Fibroblast of villous mesenchyme (primary cell): ENCODE results near the gene FOXK2. TPM values are rescaled to one million over a fixed set of nuclear protein-coding genes. Genes with fewer than 3 reads are reported as not detected.
"Not testable (repeated sequence)": the region's sequence is repeated elsewhere in the genome, so short reads cannot be mapped to it uniquely, and the experiment has no call there.

ENCODE experiments used
- DNase-seq: peaks from one replicate; pipeline ENCODE4 v3.0.0-alpha.2; 2010; ENCODE audit warnings: low read depth
- H3K4me3 ChIP-seq: 2 replicates; pipeline ENCODE4 v1.5.1; 2011; ENCODE audit warnings: low read depth, mild to moderate bottlenecking, low read length
- total RNA-seq: library from RNA; depleted of rRNA; stranded (reverse); fragments of >200 nt; gene quantifications from 2 replicates; pipeline ENCODE4 v1.2.3, GENCODE V29; 2012
- TF ChIP-seq, protein P1 (sequence below): IDR thresholded peaks from 2 replicates; pipeline ENCODE4 v1.5.1; 2012; ENCODE audit warnings: low read depth, mild to moderate bottlenecking, low read length; ENCODE audit not compliant: insufficient read depth

Gene FOXK2
- total RNA-seq, 1 donor = 46.6 TPM

DNA sequence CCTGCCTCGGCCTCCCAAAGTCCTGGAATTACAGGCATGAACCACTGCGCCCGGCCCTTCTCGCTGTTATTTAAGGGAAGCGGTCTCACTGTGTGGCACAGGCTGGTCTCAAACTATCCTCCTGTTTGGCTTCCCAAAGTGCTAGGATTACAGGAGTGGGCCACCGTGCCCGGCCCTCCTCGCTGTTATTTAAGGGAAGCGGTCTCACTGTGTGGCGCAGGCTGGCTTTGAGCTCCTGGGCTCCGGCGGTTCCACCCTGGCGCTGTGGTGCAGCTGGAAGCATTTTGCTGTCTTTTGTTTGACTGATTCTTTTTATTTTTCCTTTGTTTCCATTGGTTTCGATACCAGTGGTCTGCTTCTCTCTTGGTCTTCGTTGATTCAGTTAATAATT lies 40.7 kb downstream of the FOXK2 start:
- TF ChIP-seq, protein P1, sequence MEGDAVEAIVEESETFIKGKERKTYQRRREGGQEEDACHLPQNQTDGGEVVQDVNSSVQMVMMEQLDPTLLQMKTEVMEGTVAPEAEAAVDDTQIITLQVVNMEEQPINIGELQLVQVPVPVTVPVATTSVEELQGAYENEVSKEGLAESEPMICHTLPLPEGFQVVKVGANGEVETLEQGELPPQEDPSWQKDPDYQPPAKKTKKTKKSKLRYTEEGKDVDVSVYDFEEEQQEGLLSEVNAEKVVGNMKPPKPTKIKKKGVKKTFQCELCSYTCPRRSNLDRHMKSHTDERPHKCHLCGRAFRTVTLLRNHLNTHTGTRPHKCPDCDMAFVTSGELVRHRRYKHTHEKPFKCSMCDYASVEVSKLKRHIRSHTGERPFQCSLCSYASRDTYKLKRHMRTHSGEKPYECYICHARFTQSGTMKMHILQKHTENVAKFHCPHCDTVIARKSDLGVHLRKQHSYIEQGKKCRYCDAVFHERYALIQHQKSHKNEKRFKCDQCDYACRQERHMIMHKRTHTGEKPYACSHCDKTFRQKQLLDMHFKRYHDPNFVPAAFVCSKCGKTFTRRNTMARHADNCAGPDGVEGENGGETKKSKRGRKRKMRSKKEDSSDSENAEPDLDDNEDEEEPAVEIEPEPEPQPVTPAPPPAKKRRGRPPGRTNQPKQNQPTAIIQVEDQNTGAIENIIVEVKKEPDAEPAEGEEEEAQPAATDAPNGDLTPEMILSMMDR = no peak
- DNase-seq = no peak

DNA sequence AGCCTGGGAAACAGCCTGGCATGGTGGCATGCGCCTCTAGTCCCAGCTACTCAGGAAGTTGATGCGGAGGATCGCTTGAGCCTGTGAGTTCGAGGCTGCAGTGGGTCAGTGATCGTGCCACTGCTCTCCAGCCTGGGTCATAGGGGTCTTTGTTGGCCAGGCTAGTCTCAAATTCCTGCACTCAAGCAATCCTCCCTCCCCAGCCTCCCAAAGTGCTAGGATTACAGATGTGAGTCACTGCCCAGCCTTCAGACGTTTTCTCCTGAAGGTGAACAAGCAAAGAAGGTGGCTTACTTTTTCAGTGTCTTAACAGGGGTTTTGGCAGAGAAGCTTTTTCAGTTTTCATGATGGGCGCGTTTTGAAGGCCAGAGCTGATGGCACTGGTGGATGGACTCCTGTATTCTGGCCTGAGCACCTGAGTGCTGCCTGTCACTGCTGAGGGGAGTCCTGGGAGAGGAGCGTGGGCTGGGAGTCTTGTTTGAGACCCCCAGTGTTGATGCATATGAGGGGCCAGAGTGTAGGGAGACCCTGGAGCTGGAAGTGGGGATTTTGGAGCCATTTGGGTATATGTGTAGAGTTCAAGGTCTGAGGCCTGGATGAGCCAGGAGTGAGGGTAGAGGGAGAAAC lies 41.4 kb downstream of the FOXK2 start:
- DNase-seq = no peak
- TF ChIP-seq, protein P1 = no peak
- no peak overlapping the region for H3K4me3 ChIP-seq

More for the DNA sequence above, 40.7 kb downstream of the FOXK2 start:
- H3K4me3 ChIP-seq = no peak overlapping the region

DNA sequence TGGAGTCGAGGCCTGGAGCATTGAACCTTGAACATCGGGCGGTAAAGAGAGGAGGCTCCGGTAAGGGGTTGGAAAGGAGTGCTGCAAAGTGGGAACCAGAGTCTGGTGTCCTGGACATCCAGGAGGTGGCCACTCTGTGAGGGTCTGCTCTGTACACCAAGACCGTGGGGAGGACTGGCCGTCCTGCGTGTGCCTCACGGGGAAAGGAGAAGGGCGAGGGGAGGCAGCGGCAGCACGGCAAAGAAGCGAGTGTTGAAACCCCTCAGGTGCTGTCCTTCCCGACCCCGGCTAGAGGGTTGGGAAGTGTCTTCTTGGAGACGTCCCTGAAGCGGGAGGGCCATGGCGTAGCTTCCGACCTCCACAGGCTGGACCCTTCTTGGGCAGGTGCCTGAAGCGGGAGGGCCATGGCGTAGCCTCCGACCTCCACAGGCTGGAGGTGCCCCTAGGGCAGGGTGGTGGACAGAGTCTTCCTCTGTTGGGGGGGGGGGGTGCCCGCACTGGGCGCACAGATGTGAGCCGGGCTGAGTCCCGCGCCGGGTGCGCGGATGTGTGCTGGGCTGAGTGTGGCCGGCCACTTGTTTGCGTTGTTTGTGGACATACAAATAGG lies 42.0 kb downstream of the FOXK2 start:
- TF ChIP-seq, protein P1 = no peak

DNA sequence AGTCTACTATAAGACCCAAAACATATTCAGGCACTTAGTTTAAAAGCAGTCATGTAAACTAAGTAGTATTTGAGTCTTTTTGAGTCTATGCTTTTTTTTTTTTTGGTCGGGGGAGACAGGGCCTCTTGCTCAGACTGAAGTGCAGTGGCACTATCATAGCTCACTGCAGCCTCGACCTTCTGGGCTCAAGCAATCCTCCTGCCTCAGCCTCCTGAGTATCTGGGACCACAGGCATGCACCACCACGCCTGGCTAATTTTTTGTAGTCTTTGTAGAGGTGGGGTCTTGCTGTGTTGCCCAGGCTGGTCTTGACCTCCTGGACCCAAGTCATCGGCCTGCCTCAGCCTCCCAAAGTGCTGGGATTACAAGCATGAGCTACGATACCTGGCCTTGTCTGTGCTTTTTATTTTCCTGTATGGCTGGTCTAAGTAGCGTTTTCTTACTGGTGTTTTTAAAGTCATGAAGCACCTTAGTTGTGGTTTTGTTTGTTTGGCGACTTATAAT lies 43.2 kb downstream of the FOXK2 start:
- H3K4me3 ChIP-seq, DNase-seq: not testable (repeated sequence)

More for the DNA sequence above, 42.0 kb downstream of the FOXK2 start:
- H3K4me3 ChIP-seq = no peak overlapping the region
- DNase-seq = no peak

DNA sequence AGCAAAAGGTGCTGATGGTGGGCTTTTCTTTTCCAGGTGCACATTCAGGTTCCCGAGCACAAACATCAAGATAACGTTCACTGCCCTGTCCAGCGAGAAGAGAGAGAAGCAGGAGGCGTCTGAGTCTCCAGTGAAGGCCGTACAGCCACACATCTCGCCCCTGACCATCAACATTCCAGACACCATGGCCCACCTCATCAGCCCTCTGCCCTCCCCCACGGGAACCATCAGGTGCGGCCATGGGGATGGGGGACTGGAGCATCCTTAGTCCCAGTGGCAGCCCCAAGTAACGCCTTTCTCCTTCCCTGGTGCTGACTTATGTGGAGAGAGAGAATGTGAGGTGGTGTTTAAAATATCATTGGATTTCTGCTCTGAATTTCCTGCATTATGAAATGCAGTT lies 43.8 kb downstream of the FOXK2 start:
- no peak for DNase-seq
- TF ChIP-seq, protein P1 = no peak
- H3K4me3 ChIP-seq = no peak overlapping the region

DNA sequence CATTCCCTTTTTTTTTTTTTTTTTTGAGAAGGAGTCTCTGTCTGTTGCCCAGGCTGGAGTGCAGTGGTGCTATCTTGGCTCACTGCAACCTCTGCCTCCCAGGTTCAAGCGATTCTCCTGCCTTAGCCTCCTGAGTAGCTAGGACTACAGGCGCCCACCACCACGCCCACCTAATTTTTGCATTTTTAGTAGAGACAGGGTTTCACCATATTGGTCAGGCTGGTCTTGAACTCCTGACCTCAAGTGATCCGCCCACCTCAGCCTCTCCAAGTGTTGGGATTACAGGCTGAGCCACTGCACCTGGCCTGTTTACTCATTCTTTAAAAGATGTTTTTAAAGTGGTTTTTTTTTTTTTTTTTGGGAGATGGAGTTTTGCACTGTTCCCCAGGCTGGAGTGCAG lies 44.2 kb downstream of the FOXK2 start:
- not testable (repeated sequence) for DNase-seq, H3K4me3 ChIP-seq

DNA sequence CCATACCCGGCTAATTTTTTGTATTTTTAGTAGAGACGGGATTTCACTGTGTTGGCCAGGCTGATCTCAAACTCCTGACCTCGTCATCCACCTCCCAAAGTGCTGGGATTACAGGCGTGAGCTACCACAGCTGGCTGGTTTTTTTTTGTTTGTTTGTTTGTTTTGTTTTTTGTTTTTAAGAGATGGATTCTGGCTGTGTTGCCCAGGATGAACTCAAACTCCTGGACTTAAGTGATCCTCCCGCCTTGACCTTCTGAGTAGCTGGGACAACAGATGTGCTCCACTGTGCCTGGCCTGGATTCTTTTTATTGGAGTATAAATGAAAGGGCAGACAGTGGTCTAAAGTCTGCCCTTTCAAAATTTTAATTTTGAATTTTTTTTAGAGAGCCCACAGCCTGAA lies 44.7 kb downstream of the FOXK2 start:
- TF ChIP-seq, protein P1 = no peak
- H3K4me3 ChIP-seq = no peak overlapping the region
- peak; percentile 57 for DNase-seq

DNA sequence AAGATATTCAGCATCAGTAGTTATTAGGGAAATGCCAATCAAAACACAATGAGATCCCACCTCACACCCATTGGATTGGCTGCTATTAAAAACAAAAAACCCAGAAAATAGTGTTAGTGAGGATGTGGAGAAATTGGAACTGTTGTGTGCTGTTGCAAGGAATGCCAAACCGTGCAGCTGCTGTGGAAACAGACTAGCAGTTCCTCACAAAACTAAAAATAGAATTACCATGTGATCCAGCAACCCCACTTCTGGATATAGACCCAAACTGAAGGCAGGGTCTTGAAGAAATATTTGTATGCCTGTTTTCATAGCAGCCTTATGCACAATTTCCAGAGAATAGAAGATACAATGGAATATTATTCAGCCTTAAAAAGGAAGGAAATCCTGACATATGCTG lies 46.0 kb downstream of the FOXK2 start:
- TF ChIP-seq, protein P1 = no peak
- no peak overlapping the region for H3K4me3 ChIP-seq
- no peak for DNase-seq
